Ascending aorta (tissue), 2 donors: ENCODE measurements around the gene STXBP1. TPM values are rescaled to one million over a fixed set of nuclear protein-coding genes. Genes with fewer than 3 reads are reported as not detected.

Source experiments
- DNase-seq, 2 donors: peaks; one replicate each; pipeline ENCODE4 v3.0.0-alpha.2; 2019; ENCODE audit warnings: low spot score in 2 of 2
- H3K27ac ChIP-seq, 2 donors: fragments of 200-600 bp; sonication (generic); one replicate each; pipeline ENCODE4 v1.5.1; 2016 to 2017; ENCODE audit warnings: mild to moderate bottlenecking in 1 of 2
- H3K27me3 ChIP-seq: fragments of 200-600 bp; sonication (generic); one replicate; pipeline ENCODE4 v1.5.1; 2017
- H3K36me3 ChIP-seq, 2 donors: fragments of 200-600 bp; sonication (generic); one replicate each; pipeline ENCODE4 v1.5.1; 2016
- H3K4me1 ChIP-seq, 2 donors: fragments of 200-600 bp; sonication (generic); one replicate each; pipeline ENCODE4 v1.5.1; 2016 to 2017; ENCODE audit warnings: mild to moderate bottlenecking in 1 of 2
- H3K4me3 ChIP-seq, 2 donors: fragments of 200-600 bp; sonication (generic); one replicate each; pipeline ENCODE4 v1.5.1; 2016 to 2017; ENCODE audit warnings: mild to moderate bottlenecking in 1 of 2
- H3K9me3 ChIP-seq, 2 donors: fragments of 200-600 bp; sonication (generic); one replicate each; pipeline ENCODE4 v1.5.1; 2016
- intact Hi-C: fragments of 100-400 bp; cut with DNase I; formaldehyde crosslinking; loops from one replicate; pipeline ENCODE4 v1.15.1; 2023
- total RNA-seq: library from RNA; depleted of rRNA; stranded (reverse); fragments of >200 nt; gene quantifications from one replicate; pipeline ENCODE4 v1.1.0, GENCODE V29; 2016
- TF ChIP-seq, protein P1 (sequence below), 3 experiments: fragments of 200-600 bp in 2 of 3; fragments of 450-650 bp in 1 of 3; sonication (generic) in 2 of 3; IDR thresholded peaks; one replicate each; pipeline ENCODE4 v1.5.1; 2016 to 2019; ENCODE audit warnings: antibody characterized with exemption in 3 of 3, mild to moderate bottlenecking in 1 of 3, moderate library complexity in 1 of 3

Gene STXBP1
- total RNA-seq, 1 donor from 2014 or later, result 29.3 TPM

GRCh38 chr9:127682351-127683136 is 70.5 kb downstream of the STXBP1 start:
- Histone ChIP-seq H3K27me3 (no peaks in the 10 kb centered on the region), H3K36me3 (peaks cover 41 to 72% of the 10 kb centered on the region in 2 donors), H3K4me3 (no peak overlapping the region), H3K27ac (no peak overlapping the region), H3K9me3 (no peaks in the 10 kb centered on the region), H3K4me1 (no peaks in the 10 kb centered on the region)
- DNase-seq, result no peak
- TF ChIP-seq, protein P1, sequence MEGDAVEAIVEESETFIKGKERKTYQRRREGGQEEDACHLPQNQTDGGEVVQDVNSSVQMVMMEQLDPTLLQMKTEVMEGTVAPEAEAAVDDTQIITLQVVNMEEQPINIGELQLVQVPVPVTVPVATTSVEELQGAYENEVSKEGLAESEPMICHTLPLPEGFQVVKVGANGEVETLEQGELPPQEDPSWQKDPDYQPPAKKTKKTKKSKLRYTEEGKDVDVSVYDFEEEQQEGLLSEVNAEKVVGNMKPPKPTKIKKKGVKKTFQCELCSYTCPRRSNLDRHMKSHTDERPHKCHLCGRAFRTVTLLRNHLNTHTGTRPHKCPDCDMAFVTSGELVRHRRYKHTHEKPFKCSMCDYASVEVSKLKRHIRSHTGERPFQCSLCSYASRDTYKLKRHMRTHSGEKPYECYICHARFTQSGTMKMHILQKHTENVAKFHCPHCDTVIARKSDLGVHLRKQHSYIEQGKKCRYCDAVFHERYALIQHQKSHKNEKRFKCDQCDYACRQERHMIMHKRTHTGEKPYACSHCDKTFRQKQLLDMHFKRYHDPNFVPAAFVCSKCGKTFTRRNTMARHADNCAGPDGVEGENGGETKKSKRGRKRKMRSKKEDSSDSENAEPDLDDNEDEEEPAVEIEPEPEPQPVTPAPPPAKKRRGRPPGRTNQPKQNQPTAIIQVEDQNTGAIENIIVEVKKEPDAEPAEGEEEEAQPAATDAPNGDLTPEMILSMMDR (IDR thresholded peaks at IDR 0.05), result no peak
- intact Hi-C loops, result no loop called here

GRCh38 chr9:127683723-127684122 is 71.6 kb downstream of the STXBP1 start:
- no peak overlapping the region for H3K4me3 ChIP-seq
- peaks cover 35 to 75% of the 10 kb centered on the region in 2 donors for H3K36me3 ChIP-seq
- intact Hi-C loops, result no loop called here
- H3K9me3 ChIP-seq, result no peaks in the 10 kb centered on the region
- H3K27ac ChIP-seq, result no peak overlapping the region
- TF ChIP-seq, protein P1 (IDR thresholded peaks at IDR 0.05), result no peak
- no peaks in the 10 kb centered on the region for H3K27me3 ChIP-seq
- no peak for DNase-seq
- H3K4me1 ChIP-seq, result no peaks in the 10 kb centered on the region

GRCh38 chr9:127684576-127684975 is 72.5 kb downstream of the STXBP1 start:
- Histone ChIP-seq H3K36me3 (peaks cover 40 to 70% of the 10 kb centered on the region in 2 donors), H3K4me1 (no peaks in the 10 kb centered on the region), H3K4me3 (no peak overlapping the region), H3K9me3 (no peaks in the 10 kb centered on the region), H3K27ac (no peak overlapping the region), H3K27me3 (no peaks in the 10 kb centered on the region)
- intact Hi-C loops, result no loop called here
- TF ChIP-seq, protein P1 (IDR thresholded peaks at IDR 0.05), result no peak
- no peak for DNase-seq

DNA sequence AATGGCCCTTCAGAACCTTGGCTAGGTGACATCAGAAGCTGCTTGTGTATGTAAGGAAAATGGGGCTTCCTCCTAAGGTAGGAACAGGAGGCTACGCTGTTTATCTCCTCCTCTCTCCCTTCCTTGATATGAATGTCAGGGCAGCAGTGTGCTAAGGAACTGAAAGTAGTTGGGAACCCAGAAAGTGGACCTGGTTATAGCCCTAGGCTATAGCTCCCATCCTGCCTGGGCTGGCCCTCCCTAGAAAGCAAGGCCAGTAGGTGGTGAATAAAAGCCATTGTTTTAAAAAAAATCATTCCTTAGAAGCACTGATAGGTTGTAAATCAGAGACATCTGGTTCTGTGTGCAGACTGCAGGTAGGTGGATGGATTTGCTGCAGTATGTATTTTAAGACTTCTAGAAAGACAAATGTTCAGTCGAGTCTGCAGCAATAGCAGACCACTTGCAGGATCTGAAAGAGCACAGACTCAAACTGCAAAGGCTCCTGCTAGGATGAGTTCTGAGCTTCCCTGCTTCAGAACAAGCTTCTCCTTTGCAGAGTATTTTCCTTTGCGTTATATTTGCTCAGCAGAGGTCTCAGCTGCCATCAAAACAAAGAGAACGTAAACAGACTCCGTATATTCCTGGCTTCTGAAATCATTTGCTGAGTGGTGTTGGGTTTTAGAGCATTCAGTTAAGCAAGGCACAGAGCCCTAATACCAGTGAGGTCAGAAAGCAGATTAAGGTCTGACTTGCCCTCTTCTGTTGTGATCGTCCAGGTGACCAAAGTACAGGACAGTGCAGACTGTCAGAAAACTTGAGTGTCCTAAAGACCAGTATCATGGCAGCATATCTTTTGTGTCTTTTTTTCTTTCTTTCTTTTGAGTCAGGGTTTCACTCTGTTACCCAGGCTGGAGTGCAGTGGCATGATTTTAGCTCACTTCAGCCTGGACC is 74.7 kb downstream of the STXBP1 start:
- H3K4me1 ChIP-seq, result no peaks in the 10 kb centered on the region
- no peaks in the 10 kb centered on the region for H3K9me3 ChIP-seq
- H3K36me3 ChIP-seq, result peaks cover 23 to 62% of the 10 kb centered on the region in 2 donors
- no peak for DNase-seq
- no peaks in the 10 kb centered on the region for H3K27me3 ChIP-seq
- no peak overlapping the region for H3K4me3 ChIP-seq
- intact Hi-C loops, result no loop called here
- H3K27ac ChIP-seq, result no peak overlapping the region
- TF ChIP-seq, protein P1 (IDR thresholded peaks at IDR 0.05), result no peak

GRCh38 chr9:127689329-127690000 is 77.4 kb downstream of the STXBP1 start:
- H3K4me3 ChIP-seq, result no peak overlapping the region
- no peak for DNase-seq
- no peaks in the 10 kb centered on the region for H3K27me3 ChIP-seq
- H3K36me3 ChIP-seq, result peaks cover 7 to 41% of the 10 kb centered on the region in 2 donors
- H3K27ac ChIP-seq, result no peak overlapping the region
- intact Hi-C loops, result no loop called here
- TF ChIP-seq, protein P1 (IDR thresholded peaks at IDR 0.05), result no peak
- H3K9me3 ChIP-seq, result no peaks in the 10 kb centered on the region
- no peaks in the 10 kb centered on the region for H3K4me1 ChIP-seq
